Lower leg skin (tissue), 4 donors: ENCODE results near the gene PDXDC1. TPM values are rescaled to one million over a fixed set of nuclear protein-coding genes. Genes with fewer than 3 reads are reported as not detected.
"Not testable (repeated sequence)": the region's sequence is repeated elsewhere in the genome, so short reads cannot be mapped to it uniquely, and the experiment has no call there.

Source experiments
- DNase-seq, 2 donors: peaks; one replicate each; pipeline ENCODE4 v3.0.0-alpha.2; 2019; ENCODE audit warnings: low spot score in 2 of 2
- H3K4me3 ChIP-seq: fragments of 200-600 bp; sonication (generic); 2 replicates; pipeline ENCODE4 v1.5.1; 2017; ENCODE audit warnings: mild to moderate bottlenecking, low read depth; ENCODE audit not compliant: poor library complexity, severe bottlenecking
- CTCF ChIP-seq, 3 donors: fragments of 450-650 bp; IDR thresholded peaks; one replicate each; pipeline ENCODE4 v1.5.1; 2016; ENCODE audit warnings: antibody characterized with exemption in 3 of 3, mild to moderate bottlenecking in 3 of 3, moderate library complexity in 2 of 3
- POLR2A ChIP-seq, 2 donors: fragments of 450-650 bp; IDR thresholded peaks; one replicate each; pipeline ENCODE4 v1.6.1; 2016 to 2017; ENCODE audit warnings: antibody characterized with exemption in 2 of 2, mild to moderate bottlenecking in 1 of 2, moderate library complexity in 1 of 2
- WGBS, 2 donors: methylation state at CpG; one replicate each; pipeline ENCODE4 v1.1.5; 2018; 5-methylcytosine and 5-hydroxymethylcytosine counted together
- intact Hi-C: fragments of 100-400 bp; cut with DNase I; formaldehyde crosslinking; loops from one replicate; pipeline ENCODE4 v1.15.0; 2023; ENCODE audit warnings: low total_unique reads
- total RNA-seq, 4 donors: library from RNA; depleted of rRNA; stranded (reverse); fragments of >200 nt; gene quantifications; one replicate each; pipeline ENCODE4 v1.1.0, GENCODE V29; 2016

Gene PDXDC1
- total RNA-seq, 4 donors from 2014 or later = 38.2 to 63.0 (median 50.1) TPM

DNA sequence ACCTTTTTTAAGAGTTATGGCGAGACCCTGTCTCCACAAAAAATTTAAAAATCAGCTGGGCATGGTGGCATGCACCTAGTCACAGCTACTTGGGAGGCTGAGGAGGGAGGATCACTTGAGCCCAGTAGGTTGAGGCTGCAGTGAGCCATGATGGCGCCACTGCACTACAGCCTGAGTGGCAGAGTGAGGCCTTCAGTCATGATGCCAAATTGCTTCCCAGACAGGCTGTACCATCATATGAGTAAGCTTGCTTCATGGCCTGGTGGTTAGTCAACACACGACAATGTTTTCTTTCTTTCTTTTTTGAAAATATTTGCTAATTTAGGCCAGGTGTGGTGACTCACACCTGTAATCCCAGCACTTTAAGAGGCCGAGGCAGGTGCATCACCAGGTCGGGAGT lies 68.5 kb downstream of the PDXDC1 start:
- WGBS, 2 donors = 90% methylated on average over 5 of the region's 5 CpGs
- H3K4me3 ChIP-seq = no peak overlapping the region
- DNase-seq = no peak
- TF ChIP-seq POLR2A (IDR thresholded peaks at IDR 0.05) = no peak
- no peak for TF ChIP-seq CTCF (IDR thresholded peaks at IDR 0.05)
- intact Hi-C loops = no loop called here

DNA sequence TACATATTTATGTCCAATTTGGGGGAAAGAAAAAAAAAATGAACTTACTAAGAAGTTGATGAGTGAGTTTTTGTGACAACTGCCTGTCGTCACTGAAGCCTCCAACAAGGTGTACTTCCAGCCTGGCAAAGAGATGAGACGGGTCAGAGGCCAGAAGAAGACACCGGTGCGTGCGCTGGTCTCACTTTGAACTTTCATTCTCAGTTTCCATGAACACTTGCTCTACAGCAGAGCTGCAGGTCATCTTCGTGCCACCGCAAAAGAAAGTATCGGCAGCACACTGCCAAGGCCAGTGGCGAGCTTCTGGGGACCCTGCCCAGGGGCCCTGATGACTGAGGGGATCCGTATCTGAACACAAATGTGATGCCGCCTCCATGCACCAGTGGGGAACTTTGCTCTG lies 69.5 kb downstream of the PDXDC1 start:
- WGBS, 2 donors = 89 to 90% methylated on average over 11 of the region's 11 CpGs
- no peak for DNase-seq
- no peak for TF ChIP-seq POLR2A (IDR thresholded peaks at IDR 0.05)
- H3K4me3 ChIP-seq = no peak overlapping the region
- intact Hi-C loops = no loop called here

GRCh38 chr16:15045270-15045669 lies 70.4 kb downstream of the PDXDC1 start:
- intact Hi-C loops, DNase-seq, H3K4me3 ChIP-seq: not testable (repeated sequence)
- 46 to 57% methylated on average over 9 of the region's 9 CpGs for WGBS, 2 donors

DNA sequence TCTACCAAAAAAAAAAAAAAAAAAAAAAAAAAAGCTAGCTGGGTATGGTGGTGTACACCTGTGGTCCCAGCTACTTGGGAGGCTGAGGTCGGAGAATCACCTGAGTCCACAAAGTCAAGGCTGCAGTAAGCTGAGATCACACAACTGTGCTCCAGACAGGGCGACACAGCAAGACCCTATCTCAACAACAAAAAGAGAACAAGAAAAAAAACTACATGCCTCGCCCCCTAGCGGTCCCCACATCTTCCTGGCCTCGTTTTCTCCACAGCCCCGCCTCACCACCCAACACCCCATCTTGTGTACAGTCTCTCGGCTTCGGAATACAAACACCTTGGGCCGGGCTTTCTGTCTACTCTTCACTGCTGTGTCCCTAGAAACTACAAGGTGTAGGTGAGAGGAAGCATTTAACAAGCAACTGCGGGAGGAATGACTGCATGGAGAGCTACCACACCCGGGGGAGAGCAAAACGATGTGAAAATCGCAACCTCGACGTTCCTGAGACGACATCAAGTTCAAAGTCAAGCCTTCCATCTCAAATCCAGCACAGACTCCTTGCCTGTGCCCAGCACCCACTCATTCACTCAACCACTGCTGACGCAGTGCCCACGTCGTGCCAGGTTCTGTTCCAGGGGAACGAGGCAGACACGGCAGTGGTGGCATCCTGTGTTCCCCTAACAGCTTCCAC lies 72.0 kb downstream of the PDXDC1 start:
- TF ChIP-seq POLR2A (IDR thresholded peaks at IDR 0.05) (no peak), CTCF (IDR thresholded peaks at IDR 0.05) (no peak)
- intact Hi-C loops = no loop called here
- peak in 1 of 2 donors; percentile 32 for DNase-seq
- H3K4me3 ChIP-seq = no peak overlapping the region
- whole genome bisulfite sequencing, 2 donors = 92 to 96% methylated on average over 21 of the region's 21 CpGs

DNA sequence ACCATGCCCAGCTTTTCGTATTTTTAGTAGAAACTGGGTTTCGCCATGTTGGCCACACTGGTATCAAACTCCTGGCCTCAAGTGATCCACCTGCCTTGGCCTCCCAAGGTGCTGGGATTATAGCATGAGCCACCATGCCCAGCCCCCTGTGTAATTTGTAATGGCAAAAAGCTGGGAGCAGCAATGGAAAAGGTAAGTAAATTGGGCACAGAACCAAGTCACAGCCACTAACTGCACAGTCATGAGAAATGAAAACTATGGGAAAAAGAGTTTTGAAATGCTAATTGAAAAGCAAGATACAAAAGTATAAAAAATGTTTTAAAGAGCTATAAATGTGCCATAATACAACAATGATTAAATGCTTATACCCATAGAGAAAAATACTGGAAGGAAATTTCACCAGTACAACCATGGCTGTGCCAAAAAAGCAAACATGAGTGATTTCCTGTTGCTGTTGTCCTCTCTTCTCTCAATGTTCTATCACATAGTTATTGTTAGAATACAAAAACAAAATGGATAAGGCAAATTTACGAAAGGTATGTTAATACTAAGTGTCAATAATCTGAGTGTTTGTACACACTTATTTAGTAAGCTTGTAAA lies 74.9 kb downstream of the PDXDC1 start:
- 89 to 91% methylated on average over 3 of the region's 3 CpGs for WGBS, 2 donors
- no peak overlapping the region for H3K4me3 ChIP-seq

GRCh38 chr16:15050440-15050839 lies 75.6 kb downstream of the PDXDC1 start:
- WGBS, 2 donors = 92 to 100% methylated on average over 1 of the region's 1 CpG
- DNase-seq, intact Hi-C loops, H3K4me3 ChIP-seq: not testable (repeated sequence)

More for the DNA sequence above, 74.9 kb downstream of the PDXDC1 start:
- TF ChIP-seq CTCF (IDR thresholded peaks at IDR 0.05) (no peak), POLR2A (IDR thresholded peaks at IDR 0.05) (no peak)
- intact Hi-C loops = no loop called here
- peak in 1 of 2 donors; percentile 82 for DNase-seq

DNA sequence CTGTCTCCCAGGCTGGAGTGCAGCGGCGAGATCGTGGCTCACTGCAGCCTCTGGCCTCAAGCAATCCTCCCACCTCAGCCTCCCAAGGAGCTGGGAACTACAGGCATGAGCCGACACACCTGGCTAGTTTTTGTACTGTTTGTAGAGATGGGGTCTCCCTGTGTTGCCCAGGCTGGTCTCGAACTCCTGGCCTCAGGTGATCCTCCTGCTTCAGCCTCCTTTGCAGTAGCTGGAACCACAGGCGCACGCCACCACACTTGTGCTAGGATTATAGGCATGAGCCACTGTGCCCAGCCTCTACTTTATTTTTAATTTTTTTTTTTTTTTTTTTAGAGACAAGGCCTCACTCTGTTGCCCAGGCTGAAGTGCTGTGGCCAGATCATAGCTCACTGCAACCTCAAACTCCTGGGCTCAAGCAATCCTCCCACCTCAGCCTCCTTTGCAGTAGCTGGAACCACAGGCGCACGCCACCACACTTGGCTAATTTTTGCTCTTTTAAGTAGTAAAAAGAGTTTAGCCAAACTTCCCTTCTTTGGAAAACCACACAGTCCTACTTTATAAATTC lies 76.6 kb downstream of the PDXDC1 start:
- no peak overlapping the region for H3K4me3 ChIP-seq
- DNase-seq = peak in 1 of 2 donors; percentile 52
- TF ChIP-seq POLR2A (IDR thresholded peaks at IDR 0.05) (no peak), CTCF (IDR thresholded peaks at IDR 0.05) (no peak)
- intact Hi-C loops = no loop called here
- 95 to 96% methylated on average over 9 of the region's 9 CpGs for WGBS, 2 donors
